Measurements from ENCODE around the gene ZNF30. TPM values are rescaled to one million over a fixed set of nuclear protein-coding genes. Genes with fewer than 3 reads are reported as not detected.

ZNF30 gene
- total RNA-seq, 1 donor from 2014 or later: 4.0 TPM

DNA sequence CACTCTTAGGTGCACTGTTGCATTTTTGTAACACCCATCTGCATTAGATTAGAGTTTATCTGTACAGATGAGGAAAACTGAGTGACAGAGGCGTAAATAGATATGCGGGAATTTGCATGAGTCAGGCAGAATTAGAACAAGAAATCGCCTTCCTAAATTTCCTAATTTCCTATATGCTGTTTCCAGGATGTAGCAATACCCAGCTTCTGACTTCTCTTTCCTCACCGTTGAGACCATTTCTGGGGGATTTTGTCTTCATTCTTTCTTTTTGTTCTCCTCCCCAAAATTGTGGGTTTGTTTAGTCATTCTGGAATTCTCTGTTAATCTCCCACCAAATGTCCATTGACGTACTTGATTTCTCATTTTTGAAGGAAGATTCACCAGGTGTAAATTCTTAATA lies 47.9 kb downstream of the ZNF30 start:
- DNase-seq (no peak), ATAC-seq (ENCODE audit: low read depth) (no peak)
- ChIA-PET CTCF (no interaction called here), POLR2A (no interaction called here)
- Mint-ChIP-seq H3K36me3 (ENCODE audit: low read depth) (no peaks in the 10 kb centered on the region), H3K27me3 (peaks cover 13% of the 10 kb centered on the region), H3K27ac (no peak overlapping the region), H3K4me3 (no peak overlapping the region), H3K4me1 (peaks cover 5% of the 10 kb centered on the region), H3K9me3 (no peaks in the 10 kb centered on the region)
- TF ChIP-seq, protein P1, sequence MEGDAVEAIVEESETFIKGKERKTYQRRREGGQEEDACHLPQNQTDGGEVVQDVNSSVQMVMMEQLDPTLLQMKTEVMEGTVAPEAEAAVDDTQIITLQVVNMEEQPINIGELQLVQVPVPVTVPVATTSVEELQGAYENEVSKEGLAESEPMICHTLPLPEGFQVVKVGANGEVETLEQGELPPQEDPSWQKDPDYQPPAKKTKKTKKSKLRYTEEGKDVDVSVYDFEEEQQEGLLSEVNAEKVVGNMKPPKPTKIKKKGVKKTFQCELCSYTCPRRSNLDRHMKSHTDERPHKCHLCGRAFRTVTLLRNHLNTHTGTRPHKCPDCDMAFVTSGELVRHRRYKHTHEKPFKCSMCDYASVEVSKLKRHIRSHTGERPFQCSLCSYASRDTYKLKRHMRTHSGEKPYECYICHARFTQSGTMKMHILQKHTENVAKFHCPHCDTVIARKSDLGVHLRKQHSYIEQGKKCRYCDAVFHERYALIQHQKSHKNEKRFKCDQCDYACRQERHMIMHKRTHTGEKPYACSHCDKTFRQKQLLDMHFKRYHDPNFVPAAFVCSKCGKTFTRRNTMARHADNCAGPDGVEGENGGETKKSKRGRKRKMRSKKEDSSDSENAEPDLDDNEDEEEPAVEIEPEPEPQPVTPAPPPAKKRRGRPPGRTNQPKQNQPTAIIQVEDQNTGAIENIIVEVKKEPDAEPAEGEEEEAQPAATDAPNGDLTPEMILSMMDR (IDR thresholded peaks at IDR 0.05): no peak
- intact Hi-C loops (cut with micrococcal nuclease): no loop called here

DNA sequence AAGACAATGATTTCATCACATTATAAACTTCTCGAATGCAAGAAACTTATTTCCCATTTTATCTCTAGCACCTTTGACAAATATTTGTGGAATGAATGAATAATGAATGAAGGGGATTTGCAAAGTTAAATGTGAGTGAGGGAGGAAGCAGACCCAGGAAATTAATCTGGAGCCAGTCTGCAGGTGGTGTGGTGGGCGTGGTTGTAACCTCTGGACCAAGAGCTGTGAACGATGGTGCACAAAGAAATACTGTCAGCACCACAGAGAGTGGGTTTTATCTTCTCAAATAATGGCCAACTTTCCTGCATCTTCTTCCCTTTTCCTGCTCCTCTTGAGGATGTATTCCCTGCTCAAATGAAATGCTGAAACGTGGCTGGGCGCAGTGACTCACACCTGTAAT lies 48.4 kb downstream of the ZNF30 start:
- CTCF ChIA-PET: no interaction called here
- Mint-ChIP-seq H3K27me3 (peaks cover 12% of the 10 kb centered on the region), H3K4me1 (peaks cover 5% of the 10 kb centered on the region), H3K27ac (no peak overlapping the region), H3K9me3 (no peaks in the 10 kb centered on the region), H3K4me3 (no peak overlapping the region), H3K36me3 (ENCODE audit: low read depth) (no peaks in the 10 kb centered on the region)
- DNase-seq (no peak), ATAC-seq (ENCODE audit: low read depth) (no peak)
- POLR2A ChIA-PET: no interaction called here
- intact Hi-C loops (cut with micrococcal nuclease): no loop called here
- TF ChIP-seq, protein P1 (IDR thresholded peaks at IDR 0.05): no peak

DNA sequence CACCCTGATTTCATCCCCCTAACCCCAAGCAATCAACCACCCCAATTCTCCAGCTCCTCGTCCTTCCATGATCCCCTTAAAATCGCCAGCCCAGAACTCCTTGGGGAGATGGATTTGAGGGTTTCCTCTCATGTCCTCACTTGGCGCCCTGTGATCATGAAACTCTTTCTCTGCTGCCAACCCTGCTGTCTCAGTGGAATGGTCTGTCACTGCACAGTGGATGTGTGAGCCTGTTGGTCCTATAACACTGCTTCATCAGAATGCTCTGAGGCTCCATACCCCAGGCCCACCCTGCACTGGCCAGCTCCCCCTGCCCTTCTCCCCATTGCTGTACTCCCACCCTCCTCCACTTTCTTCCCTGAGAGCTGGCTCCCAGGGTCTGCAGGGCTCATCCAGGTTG lies 49.9 kb downstream of the ZNF30 start:
- POLR2A ChIA-PET: no interaction called here
- ATAC-seq (ENCODE audit: low read depth) (no peak), DNase-seq (no peak)
- intact Hi-C loops (cut with micrococcal nuclease): no loop called here
- peaks cover 9% of the 10 kb centered on the region for H3K27me3 Mint-ChIP-seq
- H3K27ac Mint-ChIP-seq: no peak overlapping the region
- H3K4me1 Mint-ChIP-seq: peaks cover 5% of the 10 kb centered on the region
- H3K4me3 Mint-ChIP-seq: no peak overlapping the region
- CTCF ChIA-PET: interaction anchor here (1.0 kb wide), 1 partner anchor 37 kb away, joined by 3 read pairs; no protein-coding TSS in a partner anchor
- no peaks in the 10 kb centered on the region for H3K9me3 Mint-ChIP-seq
- TF ChIP-seq, protein P1 (IDR thresholded peaks at IDR 0.05): no peak
- H3K36me3 Mint-ChIP-seq (ENCODE audit: low read depth): no peaks in the 10 kb centered on the region

- Mint-ChIP-seq H3K27ac (no peak overlapping the region), H3K4me1 (peaks cover 3% of the 10 kb centered on the region), H3K27me3 (peaks cover 15% of the 10 kb centered on the region), H3K36me3 (ENCODE audit: low read depth) (no peaks in the 10 kb centered on the region), H3K4me3 (no peak overlapping the region), H3K9me3 (no peaks in the 10 kb centered on the region)
- intact Hi-C loops (cut with micrococcal nuclease): no loop called here
- POLR2A ChIA-PET: no interaction called here
- CTCF ChIA-PET: no interaction called here
- ATAC-seq (ENCODE audit: low read depth): no peak
- TF ChIP-seq, protein P1 (IDR thresholded peaks at IDR 0.05): no peak
- DNase-seq: no peak
Observed at GRCh38 chr19:34979819-34980640, 53.3 kb downstream of the ZNF30 start.

DNA sequence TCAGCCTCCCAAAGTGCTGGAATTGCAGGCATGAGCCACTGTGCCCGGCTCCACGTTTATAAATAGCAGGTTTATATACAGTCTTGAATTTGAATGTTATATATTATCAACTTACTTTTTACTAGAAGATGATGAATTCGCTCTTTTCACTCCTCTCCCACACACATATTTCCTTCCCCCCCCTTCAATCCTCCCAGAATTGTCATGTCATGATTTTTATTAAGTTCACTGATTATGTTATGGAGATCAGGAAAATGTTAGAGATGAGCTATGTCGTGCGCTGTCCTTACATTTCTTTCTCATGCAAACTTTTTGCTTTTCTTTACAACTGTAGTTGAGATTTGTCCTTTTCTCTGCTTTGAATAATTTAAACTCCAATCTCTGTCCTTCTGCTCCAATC lies 55.6 kb downstream of the ZNF30 start:
- DNase-seq: no peak
- no peak overlapping the region for H3K27ac Mint-ChIP-seq
- intact Hi-C loops (cut with micrococcal nuclease): no loop called here
- TF ChIP-seq, protein P1 (IDR thresholded peaks at IDR 0.05): no peak
- ChIA-PET CTCF (no interaction called here), POLR2A (no interaction called here)
- H3K4me1 Mint-ChIP-seq: peaks cover 3% of the 10 kb centered on the region
- peaks cover 15% of the 10 kb centered on the region for H3K27me3 Mint-ChIP-seq
- no peaks in the 10 kb centered on the region for H3K9me3 Mint-ChIP-seq
- no peak overlapping the region for H3K4me3 Mint-ChIP-seq
- no peak for ATAC-seq (ENCODE audit: low read depth)
- no peaks in the 10 kb centered on the region for H3K36me3 Mint-ChIP-seq (ENCODE audit: low read depth)
